IMR-90 (cell line): ENCODE measurements around the gene STK25. TPM values are rescaled to one million over a fixed set of nuclear protein-coding genes. Genes with fewer than 3 reads are reported as not detected.

Source experiments
- ATAC-seq: fragments of 200-7000 bp; cut with Tn5 transposase; 2 replicates; pipeline ENCODE4 v1.9.1; 2020; ENCODE audit warnings: low read depth, mild to moderate bottlenecking, moderate library complexity
- BruUV-seq: library from RNA; stranded (reverse); fragments of 400-500 nt; replicated peaks from 2 replicates; lab custom pipeline; 2021; lab: Mats Ljungman, UMichigan
- CTCF ChIA-PET: fragments of 300-600 bp; formaldehyde crosslinking; extraction: SDS; loops from one replicate; lab custom pipeline; 2021; ENCODE audit warnings: antibody characterized with exemption; lab: Yijun Ruan, JAX
- POLR2A ChIA-PET: fragments of 300-600 bp; sonication (Branson Sonifier 250); formaldehyde crosslinking; loops from one replicate; lab custom pipeline; 2022; ENCODE audit warnings: antibody characterized with exemption; ENCODE audit not compliant: unreplicated experiment; lab: Charles Lee
- DNase-seq: peaks from one replicate; pipeline ENCODE4 v3.0.0; 2013
- H2AFZ ChIP-seq: replicated peaks from 2 replicates; pipeline ENCODE3; 2013; ENCODE audit warnings: low read length, mild to moderate bottlenecking; ENCODE audit not compliant: poor library complexity
- H2AK5ac ChIP-seq: 2 replicates; pipeline ENCODE4 v1.6.1; 2013; ENCODE audit warnings: low read depth, low read length, inconsistent platforms
- H2AK9ac ChIP-seq: replicated peaks from 2 replicates; pipeline ENCODE3; 2013; ENCODE audit warnings: mild to moderate bottlenecking, low read depth, low read length, moderate library complexity; ENCODE audit not compliant: poor library complexity
- H2BK120ac ChIP-seq: 2 replicates; pipeline ENCODE4 v1.6.1; 2013; ENCODE audit warnings: low read depth, low read length, inconsistent platforms
- H2BK15ac ChIP-seq: 3 replicates; pipeline ENCODE4 v1.6.1; 2013; ENCODE audit warnings: low read depth, low read length, inconsistent platforms
- H2BK20ac ChIP-seq: 2 replicates; pipeline ENCODE4 v1.6.1; 2013; ENCODE audit warnings: low read depth, mild to moderate bottlenecking, inconsistent platforms, low read length, moderate library complexity
- H2BK5ac ChIP-seq: 2 replicates; pipeline ENCODE4 v1.6.1; 2013; ENCODE audit warnings: mild to moderate bottlenecking, low read depth, low read length, inconsistent platforms; ENCODE audit not compliant: poor library complexity, severe bottlenecking
- H3K14ac ChIP-seq: replicated peaks from 2 replicates; pipeline ENCODE4 v1.6.1; 2013; ENCODE audit warnings: low read depth, low read length, inconsistent platforms
- H3K18ac ChIP-seq: 2 replicates; pipeline ENCODE4 v1.6.1; 2013; ENCODE audit warnings: low read depth, low read length, control low read depth
- H3K23ac ChIP-seq: 2 replicates; pipeline ENCODE4 v1.6.1; 2013; ENCODE audit warnings: low read depth, low read length, inconsistent platforms
- H3K27ac ChIP-seq: 2 replicates; pipeline ENCODE4 v1.5.1; 2013; ENCODE audit warnings: mild to moderate bottlenecking, control low read depth, low read length; ENCODE audit not compliant: insufficient read depth
- H3K27me3 ChIP-seq: 2 replicates; pipeline ENCODE4 v1.6.1; 2013; ENCODE audit warnings: low read length; ENCODE audit not compliant: control insufficient read depth, insufficient read depth
- H3K36me3 ChIP-seq: 2 replicates; pipeline ENCODE4 v1.6.1; 2013; ENCODE audit warnings: low read length, mixed read lengths; ENCODE audit not compliant: control insufficient read depth, insufficient read depth
- H3K4ac ChIP-seq: 2 replicates; pipeline ENCODE4 v1.6.1; 2013; ENCODE audit warnings: low read depth, low read length, inconsistent platforms
- H3K4me1 ChIP-seq: 2 replicates; pipeline ENCODE4 v1.6.1; 2013; ENCODE audit warnings: low read length, mixed read lengths; ENCODE audit not compliant: control insufficient read depth, insufficient read depth
- H3K4me2 ChIP-seq: 2 replicates; pipeline ENCODE4 v1.6.1; 2013; ENCODE audit warnings: low read depth, mild to moderate bottlenecking, control low read depth, low read length, moderate library complexity
- H3K4me3 ChIP-seq: 2 replicates; pipeline ENCODE4 v1.5.1; 2013; ENCODE audit warnings: low read depth, mild to moderate bottlenecking, control low read depth, low read length, moderate library complexity; ENCODE audit not compliant: insufficient read depth
- H3K56ac ChIP-seq: 2 replicates; pipeline ENCODE4 v1.6.1; 2013; ENCODE audit warnings: low read length, inconsistent platforms; ENCODE audit not compliant: insufficient read depth; ENCODE audit errors: extremely low read depth
- H3K79me1 ChIP-seq, 2 experiments: 2 replicates each; pipeline ENCODE4 v1.6.1; 2013; ENCODE audit warnings: low read length in 2 of 2, inconsistent platforms in 1 of 2, low read depth in 1 of 2
- H3K9ac ChIP-seq: 2 replicates; pipeline ENCODE4 v1.6.1; 2013; ENCODE audit warnings: low read depth, low read length, control low read depth
- H3K9me1 ChIP-seq: 2 replicates; pipeline ENCODE4 v1.6.1; 2013; ENCODE audit warnings: low read length, inconsistent platforms; ENCODE audit not compliant: insufficient read depth
- H3K9me3 ChIP-seq: 2 replicates; pipeline ENCODE4 v1.6.1; 2013; ENCODE audit warnings: low read length; ENCODE audit not compliant: control insufficient read depth, insufficient read depth
- H4K20me1 ChIP-seq: 2 replicates; pipeline ENCODE4 v1.6.1; 2013; ENCODE audit warnings: low read length, inconsistent platforms; ENCODE audit not compliant: insufficient read depth
- H4K5ac ChIP-seq: 2 replicates; pipeline ENCODE4 v1.6.1; 2013; ENCODE audit warnings: mild to moderate bottlenecking, low read depth, low read length, control low read depth
- H4K8ac ChIP-seq, 2 experiments: 2 replicates each; pipeline ENCODE4 v1.6.1; 2013; ENCODE audit warnings: low read depth in 2 of 2, low read length in 2 of 2, control low read depth in 1 of 2, inconsistent platforms in 1 of 2
- H4K91ac ChIP-seq: 2 replicates; pipeline ENCODE4 v1.6.1; 2013; ENCODE audit warnings: low read depth, low read length, inconsistent platforms; ENCODE audit not compliant: insufficient read depth
- BHLHE40 ChIP-seq: fragments of 150-350 bp; IDR thresholded peaks from 2 replicates; pipeline ENCODE4 v1.6.1; 2016; ENCODE audit warnings: mild to moderate bottlenecking, low read depth, low read length
- CEBPB ChIP-seq: IDR thresholded peaks from 2 replicates; pipeline ENCODE4 v1.6.1; 2012; ENCODE audit warnings: low read depth, low read length, improper control_type of control experiment
- ELK1 ChIP-seq: fragments of 150-350 bp; IDR thresholded peaks from 2 replicates; pipeline ENCODE4 v1.6.1; 2016; ENCODE audit warnings: low read depth, mild to moderate bottlenecking, low read length, moderate library complexity, borderline replicate concordance
- FOS ChIP-seq: fragments of 150-350 bp; IDR thresholded peaks from 2 replicates; pipeline ENCODE4 v1.6.1; 2016; ENCODE audit warnings: low read depth, low read length
- MAFK ChIP-seq: IDR thresholded peaks from 2 replicates; pipeline ENCODE4 v1.6.1; 2012; ENCODE audit warnings: low read depth, low read length, improper control_type of control experiment
- MAZ ChIP-seq: IDR thresholded peaks from 2 replicates; pipeline ENCODE4 v1.6.1; 2012; ENCODE audit warnings: low read depth, mild to moderate bottlenecking, low read length, improper control_type of control experiment, moderate library complexity, borderline replicate concordance
- MXI1 ChIP-seq: IDR thresholded peaks from 2 replicates; pipeline ENCODE4 v1.6.1; 2012; ENCODE audit warnings: low read depth, mild to moderate bottlenecking, low read length, moderate library complexity, borderline replicate concordance
- RAD21 ChIP-seq: IDR thresholded peaks from 2 replicates; pipeline ENCODE4 v1.6.1; 2012; ENCODE audit warnings: low read length, improper control_type of control experiment
- WGBS, 2 experiments: methylation state at CpG; one replicate each; pipeline versions ENCODE4 v1.1.5 to v1.1.7; 2013; ENCODE audit warnings: missing lambda C conversion rate in 2 of 2; ENCODE audit not compliant: insufficient read length in 1 of 2; ENCODE audit errors: extremely low coverage in 2 of 2; 5-methylcytosine and 5-hydroxymethylcytosine counted together
- dilution Hi-C: fragments of 300-500 bp; cut with HindIII; formaldehyde crosslinking; loops from one replicate; pipeline ENCODE4 v1.14.3; 2018; ENCODE audit warnings: low sequenced_read_pairs; ENCODE audit not compliant: unreplicated experiment
- in situ Hi-C: fragments of 300-500 bp; cut with MboI; formaldehyde crosslinking; loops from 3 replicates; pipeline ENCODE4 v1.14.3; 2019; ENCODE audit warnings: low sequenced_read_pairs, inconsistent platforms, mixed read lengths
- intact Hi-C: fragments of 100-400 bp; cut with micrococcal nuclease; formaldehyde crosslinking; loops from 2 replicates; pipeline ENCODE4 v1.10.0; 2022
- polyA plus RNA-seq, 3 experiments: library from polyadenylated mRNA; depleted of rRNA; stranded (reverse); fragments of >200 nt; gene quantifications; 2 replicates each; pipeline ENCODE4 v1.2.3, GENCODE V29; 2012; ENCODE audit warnings: low replicate concordance in 1 of 3
- total RNA-seq: library from RNA; depleted of rRNA; stranded (reverse); fragments of >200 nt; gene quantifications from 2 replicates; pipeline ENCODE4 v1.2.3, GENCODE V29; 2012

The STK25 gene
- total and polyA plus RNA-seq, 2 of the 4 experiments (the other 2 are of a cell fraction): 258 to 392 TPM

GRCh38 chr2:241546771-241547498, 38.6 kb upstream of the STK25 start:
- H3K4me2 ChIP-seq: peak overlapping the region; percentile 25
- peak overlapping the region; percentile 94 for H3K14ac ChIP-seq
- peak overlapping the region; percentile 99; the same call in 2 of the 3 replicates for H2BK15ac ChIP-seq
- BruUV-seq: no TSS peak
- peaks cover 47% of the 10 kb centered on the region for H3K4me1 ChIP-seq
- peak overlapping the region; percentile 97 for H4K91ac ChIP-seq
- peak overlapping the region; percentile 93 for H3K18ac ChIP-seq
- H2BK5ac ChIP-seq: peak overlapping the region; percentile 87
- peak overlapping the region; percentile 75 for H3K56ac ChIP-seq
- ChIA-PET CTCF (interaction anchor here (0.6 kb wide), 1 partner anchor 166 kb away, joined by 4 read pairs; no protein-coding TSS in a partner anchor), POLR2A (no interaction called here)
- in situ Hi-C loops: no loop called here
- intact Hi-C loops: no loop called here
- ATAC-seq: peak; percentile 59
- H3K9ac ChIP-seq: peak overlapping the region; percentile 33
- WGBS, 2 experiments: 8% methylated on average over 9 of the region's 25 CpGs; no CpG with 5 or more reads in 1 of the 2 experiments
- H4K5ac ChIP-seq: peak overlapping the region; percentile 56
- peaks cover 4 to 28% of the 10 kb centered on the region in 2 experiments; a peak in 2 of 4 replicates for H3K79me1 ChIP-seq
- peaks cover 3% of the 10 kb centered on the region; the same call in 1 of the 2 replicates for H4K20me1 ChIP-seq
- H3K36me3 ChIP-seq: no peaks in the 10 kb centered on the region
- peak overlapping the region; percentile 90 for H2AFZ ChIP-seq
- H3K23ac ChIP-seq: peak overlapping the region; percentile 88
- peak overlapping the region; percentile 98 for H2BK120ac ChIP-seq
- peak overlapping the region; percentile 98 for H2BK20ac ChIP-seq
- peak overlapping the region; percentile 99 for H2AK5ac ChIP-seq
- dilution Hi-C loops: no loop called here
- H3K4me3 ChIP-seq: no peak overlapping the region
- H4K8ac ChIP-seq: peak overlapping the region; percentile 85 to 96; a peak in 3 of 4 replicates
- H3K27me3 ChIP-seq: peaks cover 2% of the 10 kb centered on the region; the same call in 1 of the 2 replicates
- H3K4ac ChIP-seq: peak overlapping the region; percentile 97
- H3K27ac ChIP-seq: peak overlapping the region; percentile 65
- H3K9me3 ChIP-seq: no peaks in the 10 kb centered on the region
- TF ChIP-seq RAD21: no peak
- TF ChIP-seq ELK1: no peak
- peak; percentile 80; the same call in 1 of the 2 replicates for TF ChIP-seq MXI1
- no peak for TF ChIP-seq MAFK
- no peak for TF ChIP-seq CEBPB
- peak; percentile 36; the same call in 1 of the 2 replicates for TF ChIP-seq BHLHE40
- no peak for TF ChIP-seq FOS
- TF ChIP-seq MAZ: peak; percentile 69; the same call in 1 of the 2 replicates
- DNase-seq: peak; percentile 93
- H2AK9ac ChIP-seq: peak overlapping the region; percentile 98
- H3K9me1 ChIP-seq: peaks cover 32% of the 10 kb centered on the region
